Spleen (tissue), 13 donors: ENCODE results near the gene TAX1BP3. TPM values are rescaled to one million over a fixed set of nuclear protein-coding genes. Genes with fewer than 3 reads are reported as not detected.

ENCODE experiments used
- DNase-seq: peaks from one replicate; pipeline ENCODE4 v3.0.0-alpha.2; 2020
- H3K27ac ChIP-seq, 8 donors: fragments of 200-600 bp; sonication (generic) in 7 of 8; 1 replicate in 4 of 8; 2 replicates in 4 of 8; pipeline versions ENCODE4 v1.5.0 to v1.8.0; 2016 to 2021; ENCODE audit warnings: inconsistent platforms in 4 of 8, mild to moderate bottlenecking in 4 of 8, moderate library complexity in 1 of 8
- H3K27me3 ChIP-seq, 7 donors: fragments of 200-600 bp; sonication (generic) in 6 of 7; replicated peaks in 1 of 7; 1 replicate in 4 of 7; 2 replicates in 3 of 7; pipeline versions ENCODE4 v1.5.0 to v1.8.0; 2016 to 2021; ENCODE audit warnings: inconsistent platforms in 3 of 7, mild to moderate bottlenecking in 1 of 7
- H3K36me3 ChIP-seq, 6 donors: fragments of 200-600 bp; sonication (generic) in 5 of 6; 1 replicate in 4 of 6; 2 replicates in 2 of 6; pipeline versions ENCODE4 v1.5.0 to v1.8.0; 2016 to 2021; ENCODE audit warnings: inconsistent platforms in 2 of 6
- H3K4me1 ChIP-seq, 6 donors: fragments of 200-600 bp; sonication (generic) in 5 of 6; 1 replicate in 3 of 6; 2 replicates in 3 of 6; pipeline versions ENCODE4 v1.5.0 to v1.8.0; 2016 to 2021; ENCODE audit warnings: inconsistent platforms in 3 of 6
- H3K4me3 ChIP-seq, 8 donors: fragments of 200-600 bp; sonication (generic) in 7 of 8; 1 replicate in 4 of 8; 2 replicates in 4 of 8; pipeline versions ENCODE4 v1.5.0 to v1.8.0; 2016 to 2021; ENCODE audit warnings: inconsistent platforms in 4 of 8, mild to moderate bottlenecking in 4 of 8, moderate library complexity in 2 of 8
- H3K9me3 ChIP-seq, 8 donors: fragments of 200-600 bp; sonication (generic) in 7 of 8; 1 replicate in 4 of 8; 2 replicates in 4 of 8; pipeline versions ENCODE4 v1.5.0 to v1.8.0; 2016 to 2021; ENCODE audit warnings: inconsistent platforms in 4 of 8
- POLR2A ChIP-seq, 3 donors: fragments of 450-650 bp; IDR thresholded peaks; one replicate each; pipeline ENCODE4 v1.5.1; 2017; ENCODE audit warnings: antibody characterized with exemption in 3 of 3, mild to moderate bottlenecking in 1 of 3
- POLR2AphosphoS5 ChIP-seq, 3 donors: sonication (generic); formaldehyde crosslinking; IDR thresholded peaks; one replicate each; pipeline ENCODE4 v1.5.1; 2017; ENCODE audit warnings: antibody characterized with exemption in 3 of 3
- WGBS, 5 donors: extraction: QIAGEN DNeasy Blood & Tissue Kit in 3 of 5; methylation state at CpG; one replicate each; pipeline versions ENCODE4 v1.1.5 to v1.1.7; 2013 to 2018; 5-methylcytosine and 5-hydroxymethylcytosine counted together
- intact Hi-C: fragments of 100-400 bp; cut with DNase I; formaldehyde crosslinking; loops from one replicate; pipeline ENCODE4 v1.15.0; 2023; ENCODE audit warnings: low total_unique reads
- long read RNA-seq, 2 donors: transcript quantifications; one replicate each; lab custom pipeline, GENCODE V29; 2026
- polyA plus RNA-seq, 3 donors: library from polyadenylated mRNA; stranded (reverse); fragments of 200-250 nt; gene quantifications; one replicate each; pipeline ENCODE4 v1.2.1, GENCODE V29; 2013
- total RNA-seq, 7 donors: library from RNA; depleted of rRNA in 3 of 7; stranded (reverse); fragments of >200 nt in 3 of 7; fragmentation: NEBNext Ultra II Directional in 4 of 7; extraction: Animal tissue kit (Norgen Biotek cat#: 25700) in 4 of 7; gene quantifications; one replicate each; pipeline versions ENCODE4 v1.1.0 to v1.2.1, GENCODE V29; 2016 to 2021
- TF ChIP-seq, protein P1 (sequence below), 11 experiments: fragments of 200-600 bp in 7 of 11; fragments of 450-650 bp in 4 of 11; sonication (generic) in 4 of 11; IDR thresholded peaks in 8 of 11; conservative IDR thresholded peaks in 3 of 11; 1 replicate in 7 of 11; 2 replicates in 4 of 11; pipeline versions ENCODE4 v1.4.0 to v1.8.0; 2016 to 2021; ENCODE audit warnings: antibody characterized with exemption in 11 of 11, inconsistent platforms in 4 of 11, mild to moderate bottlenecking in 1 of 11
- donor health status: healthy with polysubstance abuse.
- donor health status: DM: no; HTN: no; CAD: no; lungs with moderate emphysema.
- donor health status: DM: no; HTN: no; CAD: no.
- donor health status: Bipolar disorder and iron deficiency.
- donor health status: healthy.
- donor health status: DM: no; HTN: no; CAD: no.
- donor health status: DM: yes; HTN: yes; CAD: no.

The TAX1BP3 gene, protein sequence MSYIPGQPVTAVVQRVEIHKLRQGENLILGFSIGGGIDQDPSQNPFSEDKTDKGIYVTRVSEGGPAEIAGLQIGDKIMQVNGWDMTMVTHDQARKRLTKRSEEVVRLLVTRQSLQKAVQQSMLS
- 10 to 100 TPM; 32.9 to 57.1 (median 53.5) TPM for total RNA-seq
- 10 to 100 TPM; 35.2 to 65.7 (median 47.9) TPM for polyA plus RNA-seq
- long read RNA-seq, donor 1, transcript TAX1BP3-201 (4 exons, 1,377 nt), result major isoform, 34 of 42 reads
- long read RNA-seq, donor 1, partial matches to known transcripts, result 0 of 42 reads
- long read RNA-seq, donor 1, other reads (novel, unspliced or antisense), result 7 of 42 reads
- long read RNA-seq, donor 2, transcript TAX1BP3-201 (4 exons, 1,377 nt), result major isoform, 10 of 30 reads
- long read RNA-seq, donor 2, partial matches to known transcripts, result 0 of 30 reads
- long read RNA-seq, donor 2, other reads (novel, unspliced or antisense), result 20 of 30 reads

DNA sequence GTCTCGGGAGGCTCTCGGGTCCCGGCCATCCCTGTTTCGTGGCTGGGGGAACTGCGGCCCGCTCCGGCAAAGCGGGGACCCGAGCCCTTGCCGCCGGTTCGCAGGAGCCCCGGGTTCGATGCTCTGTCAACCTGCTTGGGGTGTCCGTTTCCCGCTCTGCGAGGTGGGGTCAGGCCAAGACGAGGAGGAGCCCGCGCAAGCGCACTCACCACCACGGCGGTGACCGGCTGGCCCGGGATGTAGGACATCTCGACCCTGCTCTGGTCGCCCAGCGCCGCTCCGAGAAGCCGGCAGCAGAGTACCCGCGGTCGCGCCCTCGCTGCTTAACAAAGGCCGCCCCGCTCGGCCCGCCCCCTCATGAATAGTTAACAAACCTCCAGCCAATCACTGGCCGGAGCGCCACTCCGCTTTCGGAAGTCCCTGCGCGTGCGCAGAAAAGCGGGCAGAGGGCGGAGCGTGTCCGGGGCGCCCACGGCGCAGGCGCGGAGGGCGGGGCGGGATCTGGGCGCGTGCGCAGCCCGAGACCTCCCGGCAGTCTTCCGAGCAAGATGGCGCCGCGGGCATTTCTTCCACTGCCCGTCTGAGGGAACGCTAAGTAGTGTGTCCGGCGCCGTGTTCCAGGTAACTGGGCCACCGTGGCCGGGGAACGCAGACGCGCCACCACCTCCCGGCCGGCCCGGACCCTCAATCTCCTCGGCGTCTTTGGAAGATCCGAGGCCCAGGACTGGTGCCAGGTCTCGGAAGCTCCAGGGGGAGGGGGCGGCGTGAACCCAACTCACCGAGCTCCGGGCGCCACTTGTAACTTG lies at the start of gene TAX1BP3, which contains the start of gene EMC6:
TSS of gene TAX1BP3 (minus strand) at position 300 of the 806 bp plus-strand sequence. CDS start at position 248, 52 bp downstream.
TSS of gene EMC6 (plus strand) at position 534 of the 806 bp plus-strand sequence. CDS start 335 bp downstream, outside the sequence.
- DNase-seq, result peak; percentile 100
- H3K4me3 ChIP-seq, result peak within 1 kb of the TSS; percentile 73 to 99 (median 88)
- peaks cover 15 to 54% (median 38%) of the 10 kb centered on the region in 6 donors for H3K4me1 ChIP-seq
- TF ChIP-seq POLR2AphosphoS5 (IDR thresholded peaks at IDR 0.05) (peak; percentile 95 to 97 (median 96)), POLR2A (IDR thresholded peaks at IDR 0.05) (peak in 2 of 3 donors; percentile 70 to 80)
- TF ChIP-seq, protein P1, sequence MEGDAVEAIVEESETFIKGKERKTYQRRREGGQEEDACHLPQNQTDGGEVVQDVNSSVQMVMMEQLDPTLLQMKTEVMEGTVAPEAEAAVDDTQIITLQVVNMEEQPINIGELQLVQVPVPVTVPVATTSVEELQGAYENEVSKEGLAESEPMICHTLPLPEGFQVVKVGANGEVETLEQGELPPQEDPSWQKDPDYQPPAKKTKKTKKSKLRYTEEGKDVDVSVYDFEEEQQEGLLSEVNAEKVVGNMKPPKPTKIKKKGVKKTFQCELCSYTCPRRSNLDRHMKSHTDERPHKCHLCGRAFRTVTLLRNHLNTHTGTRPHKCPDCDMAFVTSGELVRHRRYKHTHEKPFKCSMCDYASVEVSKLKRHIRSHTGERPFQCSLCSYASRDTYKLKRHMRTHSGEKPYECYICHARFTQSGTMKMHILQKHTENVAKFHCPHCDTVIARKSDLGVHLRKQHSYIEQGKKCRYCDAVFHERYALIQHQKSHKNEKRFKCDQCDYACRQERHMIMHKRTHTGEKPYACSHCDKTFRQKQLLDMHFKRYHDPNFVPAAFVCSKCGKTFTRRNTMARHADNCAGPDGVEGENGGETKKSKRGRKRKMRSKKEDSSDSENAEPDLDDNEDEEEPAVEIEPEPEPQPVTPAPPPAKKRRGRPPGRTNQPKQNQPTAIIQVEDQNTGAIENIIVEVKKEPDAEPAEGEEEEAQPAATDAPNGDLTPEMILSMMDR (IDR thresholded peaks at IDR 0.05 in 8 of 11, conservative IDR thresholded peaks at IDR 0.05 in 3 of 11), result peak in 2 of 11 experiments; percentile 26 to 31
- no peaks in the 10 kb centered on the region for H3K9me3 ChIP-seq
- H3K27me3 ChIP-seq, result no peaks in the 10 kb centered on the region
- peaks cover 0 to 41% (median 13%) of the 10 kb centered on the region in 6 donors for H3K36me3 ChIP-seq
- H3K27ac ChIP-seq, result peak within 1 kb of the TSS; percentile 80 to 95 (median 92)
- intact Hi-C loops, result no loop called here
- 0 to 1% (median 0%) methylated on average over 27 to 89 of the region's 89 CpGs for WGBS, 5 donors

DNA sequence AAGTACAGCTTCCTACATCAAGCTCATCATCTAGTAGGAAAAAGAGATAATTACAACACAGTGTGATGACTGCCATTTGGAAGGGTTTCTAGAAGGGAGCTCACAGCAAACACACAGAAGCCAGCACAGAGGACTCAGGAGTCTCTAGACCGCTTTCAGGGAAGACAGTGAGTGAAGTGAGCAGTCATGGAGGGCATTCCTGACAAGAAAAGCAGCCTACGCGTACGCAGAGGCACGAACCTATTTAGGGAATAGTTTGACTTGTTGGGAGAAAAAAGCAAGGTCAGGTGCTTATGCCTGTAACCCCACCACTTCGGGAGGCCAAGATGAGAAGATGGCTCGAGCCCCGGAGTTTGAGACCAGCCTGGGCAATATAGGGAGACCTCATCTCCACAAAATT lies 46.9 kb upstream of the TAX1BP3 start:
- peaks cover 23 to 94% (median 49%) of the 10 kb centered on the region in 6 donors for H3K4me1 ChIP-seq
- peaks cover 0 to 87% (median 63%) of the 10 kb centered on the region in 6 donors for H3K36me3 ChIP-seq
- WGBS, 5 donors, result 88 to 99% (median 91%) methylated on average over 8 of the region's 8 CpGs
- DNase-seq, result no peak
- no peak overlapping the region for H3K4me3 ChIP-seq
- no peak overlapping the region for H3K27ac ChIP-seq
- H3K27me3 ChIP-seq, result no peaks in the 10 kb centered on the region
- intact Hi-C loops, result no loop called here
- no peaks in the 10 kb centered on the region for H3K9me3 ChIP-seq
- TF ChIP-seq POLR2AphosphoS5 (IDR thresholded peaks at IDR 0.05) (no peak), POLR2A (IDR thresholded peaks at IDR 0.05) (no peak)
- TF ChIP-seq, protein P1 (IDR thresholded peaks at IDR 0.05 in 8 of 11, conservative IDR thresholded peaks at IDR 0.05 in 3 of 11), result no peak

DNA sequence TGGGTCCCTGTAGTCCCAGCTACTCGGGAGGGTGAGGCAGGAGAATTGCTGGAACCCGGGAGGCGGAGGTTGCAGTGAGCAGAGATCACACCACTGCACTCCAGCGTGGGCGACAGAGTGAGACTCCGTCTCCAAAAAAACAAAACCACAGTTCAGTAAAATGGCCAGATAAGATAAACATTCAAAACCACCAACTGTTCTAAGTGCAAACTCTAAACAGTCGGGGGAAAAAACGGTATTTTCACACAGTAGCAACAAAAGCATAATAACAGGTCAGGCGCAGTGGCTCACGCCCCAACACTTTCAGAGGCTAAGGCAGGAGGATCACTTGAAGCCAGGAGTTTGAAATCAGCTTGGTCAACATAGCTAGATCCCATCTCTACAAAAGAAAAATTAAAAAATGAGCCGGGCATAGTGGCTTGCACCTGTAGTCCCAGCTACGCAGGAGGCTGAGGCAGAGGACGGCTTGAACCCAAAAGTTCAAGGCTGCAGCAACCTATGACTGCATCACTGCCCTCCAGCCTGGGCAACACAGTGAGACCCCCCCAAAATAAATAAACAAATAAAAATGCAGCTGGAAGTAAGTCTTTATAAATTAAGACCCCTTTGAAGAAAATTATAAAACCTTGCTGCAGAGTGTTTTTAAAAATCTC lies 44.6 kb upstream of the TAX1BP3 start:
- DNase-seq, result no peak
- Histone ChIP-seq H3K4me1 (peaks cover 25 to 94% (median 50%) of the 10 kb centered on the region in 6 donors), H3K36me3 (peaks cover 0 to 63% (median 47%) of the 10 kb centered on the region in 6 donors), H3K9me3 (no peaks in the 10 kb centered on the region), H3K4me3 (no peak overlapping the region), H3K27me3 (no peaks in the 10 kb centered on the region), H3K27ac (peak overlapping the region in 7 of 8 donors; percentile 27 to 88 (median 81))
- TF ChIP-seq POLR2A (IDR thresholded peaks at IDR 0.05) (no peak), POLR2AphosphoS5 (IDR thresholded peaks at IDR 0.05) (peak in 1 of 3 donors; percentile 23)
- TF ChIP-seq, protein P1 (IDR thresholded peaks at IDR 0.05 in 8 of 11, conservative IDR thresholded peaks at IDR 0.05 in 3 of 11), result no peak
- WGBS, 5 donors, result 40 to 67% (median 57%) methylated on average over 13 of the region's 13 CpGs
- intact Hi-C loops, result no loop called here
